HG03354 (cell line): ENCODE measurements around the gene ST7.

Experiments
- ATAC-seq: cut with Tn5 transposase; IDR thresholded peaks from one replicate; pipeline ENCODE4 v1.9.1; 2021; ENCODE audit warnings: mild to moderate bottlenecking; ENCODE audit not compliant: unreplicated experiment, poor library complexity, severe bottlenecking

Gene ST7

GRCh38 chr7:117082647-117083046 lies 129.3 kb downstream of the ST7 start:
- no peak for ATAC-seq

- no peak for ATAC-seq
Observed at GRCh38 chr7:117083648-117084047, 130.3 kb downstream of the ST7 start.

DNA sequence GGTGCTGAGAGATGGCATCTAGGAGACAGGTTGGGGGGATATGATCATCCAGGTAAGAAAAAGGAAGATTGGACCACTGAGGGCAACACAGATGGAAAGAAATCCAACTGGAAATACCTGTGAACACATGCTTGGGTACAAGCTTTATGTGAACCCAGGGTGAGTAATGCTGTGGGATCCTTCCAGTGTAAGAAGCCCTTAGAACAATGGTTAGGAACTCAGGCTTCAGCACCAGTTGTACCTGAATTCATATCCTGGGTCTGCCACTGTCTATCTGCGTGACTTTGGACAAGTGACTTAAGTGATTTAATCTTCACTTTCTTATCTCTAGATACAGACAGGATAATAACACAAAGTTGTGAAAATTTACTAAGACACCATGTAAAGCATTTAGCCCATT lies 131.0 kb downstream of the ST7 start:
- ATAC-seq = no peak

- no peak for ATAC-seq
Observed at GRCh38 chr7:117085275-117085674, 132.0 kb downstream of the ST7 start.

DNA sequence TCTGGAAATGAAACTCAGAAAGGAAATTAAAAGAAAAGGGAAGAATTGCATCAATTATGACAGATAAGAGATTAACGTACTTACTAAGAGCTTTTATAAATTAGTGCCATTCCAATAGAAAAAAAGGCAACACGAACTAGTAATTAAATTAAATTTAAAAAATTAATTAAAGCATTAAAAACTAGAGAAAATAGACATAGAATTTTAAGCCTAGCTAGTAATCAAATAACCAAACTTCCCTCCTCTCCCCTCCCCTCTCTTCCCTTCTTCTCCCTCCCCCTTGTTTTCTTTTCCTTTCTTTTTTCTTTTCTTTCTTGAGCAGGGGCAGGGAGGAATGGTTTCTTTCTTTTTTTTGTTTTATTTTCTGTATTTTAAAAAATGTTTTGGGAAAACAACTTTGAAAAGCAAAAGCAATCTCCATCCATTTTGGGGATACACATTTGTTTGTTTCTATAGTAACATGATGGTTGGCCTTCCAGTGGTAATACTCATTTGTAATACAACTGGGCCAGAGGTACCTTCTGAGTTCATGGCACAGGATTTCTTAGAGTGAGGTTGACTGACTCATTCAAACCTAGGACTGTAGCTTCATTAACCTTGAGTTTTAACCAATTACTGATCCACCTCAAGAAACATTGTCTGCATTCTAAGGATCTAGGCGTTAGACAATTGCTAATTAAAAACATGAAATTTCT lies 132.6 kb downstream of the ST7 start:
- ATAC-seq = peak; percentile 60

- ATAC-seq = no peak
Observed at GRCh38 chr7:117086788-117087187, 133.5 kb downstream of the ST7 start.

GRCh38 chr7:117087639-117088396 lies 134.5 kb downstream of the ST7 start:
- no peak for ATAC-seq

GRCh38 chr7:117088623-117089194 lies 135.4 kb downstream of the ST7 start:
- no peak for ATAC-seq

GRCh38 chr7:117090791-117091190 lies 137.5 kb downstream of the ST7 start:
- no peak for ATAC-seq

GRCh38 chr7:117091721-117092120 lies 138.4 kb downstream of the ST7 start:
- ATAC-seq = no peak

DNA sequence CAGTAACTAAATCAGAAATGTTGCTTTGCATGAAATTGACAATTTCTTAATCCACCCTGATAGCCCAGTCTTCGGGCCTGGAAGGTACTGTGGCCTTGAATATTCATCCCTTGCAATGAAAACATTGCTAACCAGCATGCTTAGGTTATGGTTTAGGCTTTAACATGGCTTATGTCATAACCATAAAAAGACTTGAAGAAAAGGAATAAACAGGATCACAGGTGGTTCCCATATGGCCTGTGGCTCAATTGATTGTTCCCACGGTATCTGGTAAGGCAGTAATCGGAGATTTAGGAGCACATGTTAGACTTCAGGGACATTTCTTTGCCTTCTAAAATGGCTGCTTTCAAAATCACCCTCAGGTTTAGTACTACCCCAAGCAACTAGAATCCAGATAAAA lies 139.5 kb downstream of the ST7 start:
- ATAC-seq = no peak

GRCh38 chr7:117094457-117094856 lies 141.2 kb downstream of the ST7 start:
- no peak for ATAC-seq

GRCh38 chr7:117095055-117095454 lies 141.8 kb downstream of the ST7 start:
- ATAC-seq = no peak

GRCh38 chr7:117096330-117096729 lies 143.0 kb downstream of the ST7 start:
- ATAC-seq = no peak

GRCh38 chr7:117096942-117097341 lies 143.6 kb downstream of the ST7 start:
- no peak for ATAC-seq

GRCh38 chr7:117097860-117098259 lies 144.6 kb downstream of the ST7 start:
- ATAC-seq = no peak

DNA sequence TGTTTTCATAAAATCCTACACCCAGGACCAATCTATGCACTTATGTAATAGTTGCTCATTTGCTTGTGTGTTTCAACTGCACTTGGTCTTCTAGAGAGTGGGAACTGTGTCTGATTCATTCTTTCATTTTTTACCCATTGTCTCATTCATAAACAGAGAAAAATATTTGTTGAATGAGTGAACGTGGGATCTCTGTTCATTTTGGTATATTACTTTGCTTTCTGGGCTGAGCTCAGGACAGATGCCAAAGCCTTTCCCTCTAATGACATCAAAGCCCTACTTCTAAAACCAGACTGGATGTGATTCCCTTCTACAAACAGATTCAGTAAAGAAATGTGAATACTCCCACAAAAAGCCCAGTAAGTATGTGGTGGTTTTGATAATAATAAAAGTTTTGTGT lies 145.2 kb downstream of the ST7 start:
- ATAC-seq = no peak

DNA sequence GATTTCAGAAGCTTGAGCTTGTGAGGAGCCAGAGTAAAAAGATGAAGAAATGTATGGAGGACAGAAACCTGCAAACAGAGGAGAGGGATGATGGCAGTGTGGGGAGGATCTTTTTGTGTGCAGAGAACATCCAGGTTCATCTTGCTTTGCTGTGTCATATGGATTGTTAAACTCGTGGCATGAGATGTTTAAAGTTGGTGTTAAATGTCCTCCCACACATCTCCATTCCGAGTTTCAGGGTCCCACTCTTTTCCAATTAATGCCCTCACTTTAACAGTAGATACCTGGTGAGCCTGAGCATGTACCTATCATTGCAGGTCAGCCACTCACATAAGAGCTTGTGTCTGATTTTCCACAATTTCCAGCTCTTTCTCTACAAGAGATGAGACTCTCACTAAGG lies 147.7 kb downstream of the ST7 start:
- ATAC-seq = no peak

DNA sequence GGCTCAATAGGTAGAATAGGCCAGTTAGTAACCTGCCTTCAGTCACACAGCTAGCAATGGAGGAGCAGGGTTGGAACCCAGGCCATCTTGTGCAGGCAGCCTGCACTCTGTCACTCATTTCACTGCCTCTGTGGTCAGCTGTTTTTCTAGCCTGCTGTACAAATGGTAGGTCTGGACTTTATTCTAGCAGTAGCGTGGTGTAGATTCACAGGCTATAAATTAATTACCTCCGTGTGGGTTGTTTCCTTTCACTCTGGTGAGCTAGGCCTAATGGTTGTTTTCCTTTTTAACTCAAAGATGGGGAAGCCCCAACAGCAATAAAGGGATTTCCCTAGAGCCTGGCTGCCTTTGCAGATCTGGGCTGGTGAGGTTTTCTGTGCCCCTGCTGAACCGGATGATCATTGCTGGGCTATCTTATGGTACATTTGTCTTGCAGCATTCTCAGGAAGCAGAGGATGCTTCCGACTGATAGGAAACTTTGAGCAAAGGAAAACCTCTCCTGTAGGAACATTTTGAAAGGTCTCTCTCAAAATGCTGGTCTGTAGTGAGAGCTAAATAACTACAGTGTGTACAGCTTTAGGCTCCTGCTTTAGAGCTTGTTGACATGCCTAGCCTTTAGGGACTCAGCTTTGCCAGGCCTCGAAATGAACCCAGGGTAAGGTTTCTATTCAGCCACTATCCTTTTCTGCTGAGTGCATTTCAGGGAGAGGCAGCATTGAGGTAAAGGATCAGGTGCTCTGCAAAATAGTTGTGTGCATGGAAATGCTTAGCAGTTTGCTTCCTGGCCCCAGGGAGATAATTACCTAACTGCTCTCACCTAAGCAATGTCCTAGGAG lies 157.4 kb downstream of the ST7 start:
- peak; percentile 94 for ATAC-seq

DNA sequence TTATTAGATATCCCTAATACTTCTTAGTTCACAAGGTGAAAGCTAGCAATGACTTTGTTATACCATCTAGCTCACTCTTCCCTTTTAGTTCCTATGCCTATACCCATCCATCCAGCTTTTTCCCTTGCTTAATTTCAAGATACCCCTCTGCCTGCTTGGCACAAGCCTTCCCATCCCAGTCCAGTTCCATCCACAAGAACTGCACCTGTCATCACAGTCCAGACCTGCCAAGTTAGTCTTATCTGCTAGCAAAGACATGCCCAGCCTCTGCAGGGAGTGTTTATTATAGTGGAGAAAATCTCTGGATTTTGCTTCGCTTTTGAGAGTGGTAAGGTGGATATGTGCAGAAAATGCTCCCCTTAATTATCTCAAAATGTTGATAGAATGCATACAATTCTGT lies 158.2 kb downstream of the ST7 start:
- no peak for ATAC-seq
